K562 (cell line): ENCODE measurements around the gene MICU1. TPM values are rescaled to one million over a fixed set of nuclear protein-coding genes. Genes with fewer than 3 reads are reported as not detected.

ENCODE experiments used
- ATAC-seq: fragments of 200-7000 bp; cut with Tn5 transposase; 3 replicates; pipeline ENCODE4 v1.9.1; 2020; ENCODE audit warnings: moderate library complexity
- BruUV-seq: library from RNA; stranded (reverse); fragments of 400-500 nt; replicated peaks from 2 replicates; lab custom pipeline; 2021; lab: Mats Ljungman, UMichigan
- CTCF ChIA-PET: fragments of 300-600 bp; formaldehyde crosslinking; extraction: SDS; loops from one replicate; lab custom pipeline; 2021; ENCODE audit warnings: low intra/inter-chr PET ratio; lab: Yijun Ruan, JAX
- POLR2A ChIA-PET: fragments of 300-600, 350-650 bp; sonication (Branson Sonifier 250); formaldehyde crosslinking; extraction: SDS; loops from one replicate; lab custom pipeline; 2021; ENCODE audit warnings: antibody characterized with exemption, inconsistent platforms; lab: Yijun Ruan, JAX
- DNase-seq, 4 experiments: peaks; one replicate each; pipeline versions ENCODE4 v3.0.0 to v3.0.0-alpha.2; 2011 to 2018; ENCODE audit warnings: low spot score in 3 of 4, mixed read lengths in 3 of 4; ENCODE audit errors: extremely low read depth in 1 of 4
- FAIRE-seq: peaks from 2 replicates; lab custom pipeline; 2011; peaks lifted over from hg19 to GRCh38; lab: Jason Lieb, UNC
- H2AFZ ChIP-seq: 2 replicates; pipeline ENCODE4 v1.6.0; 2011; ENCODE audit warnings: low read depth, low read length, control low read depth, inconsistent platforms
- H3K27ac ChIP-seq: fragments of 200-600 bp; 3 replicates; pipeline ENCODE4 v1.8.0; 2011; ENCODE audit warnings: low read depth, mild to moderate bottlenecking, control low read depth, inconsistent platforms, low read length, moderate library complexity, mixed read lengths; ENCODE audit errors: extremely low read depth
- H3K27me3 ChIP-seq, 2 experiments: fragments of 300-600 bp in 1 of 2; 2 replicates in 1 of 2; 3 replicates in 1 of 2; pipeline versions ENCODE4 v1.6.0 to v1.8.0; 2011; ENCODE audit warnings: inconsistent platforms in 2 of 2, low read length in 2 of 2, mild to moderate bottlenecking in 1 of 2, mixed read lengths in 1 of 2, moderate library complexity in 1 of 2; ENCODE audit not compliant: control insufficient read depth in 2 of 2, insufficient read depth in 2 of 2
- H3K36me3 ChIP-seq: fragments of 300-600 bp; 3 replicates; pipeline ENCODE4 v1.8.0; 2011; ENCODE audit warnings: mild to moderate bottlenecking, low read length, inconsistent platforms; ENCODE audit not compliant: control insufficient read depth, insufficient read depth
- H3K4me1 ChIP-seq, 2 experiments: fragments of 200-600 bp in 1 of 2; replicated peaks in 1 of 2; 2 replicates in 1 of 2; 3 replicates in 1 of 2; pipeline versions ENCODE4 v1.5.1 to v1.8.0; 2011; ENCODE audit warnings: inconsistent platforms in 2 of 2, low read length in 2 of 2, mild to moderate bottlenecking in 1 of 2, mixed read lengths in 1 of 2, moderate library complexity in 1 of 2; ENCODE audit not compliant: control insufficient read depth in 2 of 2, insufficient read depth in 2 of 2
- H3K4me2 ChIP-seq: 2 replicates; pipeline ENCODE4 v1.6.1; 2011; ENCODE audit warnings: low read length, control low read depth, inconsistent platforms, mixed read lengths; ENCODE audit not compliant: insufficient read depth
- H3K4me3 ChIP-seq: fragments of 200-600 bp; sonication (generic), shearing (Covaris generic); 2 replicates; pipeline ENCODE4 v1.5.1; 2016; ENCODE audit warnings: control low read depth, inconsistent platforms
- H3K79me2 ChIP-seq: fragments of 200-600 bp; 3 replicates; pipeline ENCODE4 v1.8.0; 2011; ENCODE audit warnings: low read length, inconsistent platforms; ENCODE audit not compliant: control insufficient read depth, insufficient read depth
- H3K9ac ChIP-seq, 2 experiments: 2 replicates each; pipeline versions ENCODE4 v1.6.0 to v1.6.1; 2011; ENCODE audit warnings: low read depth in 2 of 2, low read length in 2 of 2, control low read depth in 1 of 2, inconsistent platforms in 1 of 2, mild to moderate bottlenecking in 1 of 2, mixed read lengths in 1 of 2; ENCODE audit not compliant: insufficient read depth in 1 of 2
- H3K9me1 ChIP-seq: one replicate; pipeline ENCODE4 v1.6.0; 2011; ENCODE audit warnings: inconsistent platforms, mild to moderate bottlenecking, low read length, moderate library complexity; ENCODE audit not compliant: control insufficient read depth, insufficient read depth
- H3K9me3 ChIP-seq: replicated peaks from 2 replicates; pipeline ENCODE4 v1.5.1; 2011; ENCODE audit warnings: low read depth, low read length, inconsistent platforms; ENCODE audit not compliant: control insufficient read depth, insufficient read depth
- H4K20me1 ChIP-seq: replicated peaks from 2 replicates; pipeline ENCODE4 v1.6.1; 2011; ENCODE audit warnings: low read length, inconsistent platforms, mixed read lengths; ENCODE audit not compliant: control insufficient read depth, insufficient read depth
- CCNT2 ChIP-seq: IDR thresholded peaks from 2 replicates; pipeline ENCODE4 v1.6.1; 2011; ENCODE audit warnings: borderline replicate concordance, low read depth, mild to moderate bottlenecking, moderate library complexity, mixed read lengths, low read length; ENCODE audit not compliant: insufficient read length; ENCODE audit errors: extremely low read depth
- CHD4 ChIP-seq: fragments of 200-600 bp; sonication (generic); IDR thresholded peaks from 3 replicates; pipeline ENCODE4 v1.6.1; 2012; ENCODE audit warnings: low read depth, mild to moderate bottlenecking, mixed read lengths, low read length, inconsistent platforms; ENCODE audit not compliant: insufficient read depth, insufficient replicate concordance, poor library complexity, severe bottlenecking
- KDM1A ChIP-seq, 2 experiments: fragments of 450-650 bp; IDR thresholded peaks; 2 replicates each; pipeline ENCODE4 v1.6.1; 2016; ENCODE audit warnings: mild to moderate bottlenecking in 2 of 2
- MAZ ChIP-seq, 2 experiments: fragments of 450-650 bp in 1 of 2; sonication (generic) in 1 of 2; formaldehyde crosslinking; IDR thresholded peaks in 1 of 2; conservative IDR thresholded peaks in 1 of 2; 2 replicates each; pipeline versions ENCODE4 v1.4.0 to v1.5.0; 2020; ENCODE audit warnings: mild to moderate bottlenecking in 1 of 2, missing genetic modification reagents in 1 of 2
- NRF1 ChIP-seq, 2 experiments: fragments of 450-650 bp; IDR thresholded peaks in 1 of 2; conservative IDR thresholded peaks in 1 of 2; 2 replicates each; pipeline ENCODE4 v1.6.1; 2014; ENCODE audit warnings: mild to moderate bottlenecking in 2 of 2
- OTX1 ChIP-seq: fragments of 450-650 bp; formaldehyde crosslinking; IDR thresholded peaks from 2 replicates; pipeline ENCODE4 v1.4.0; 2022; ENCODE audit warnings: mild to moderate bottlenecking
- PHB ChIP-seq: fragments of 250-450 bp; sonication (Bioruptor Pico); IDR thresholded peaks from 2 replicates; pipeline ENCODE4 v1.5.0; 2021
- RBM25 ChIP-seq: fragments of 200-400 bp; formaldehyde crosslinking; IDR thresholded peaks from 2 replicates; pipeline ENCODE4 v1.6.1; 2018; ENCODE audit warnings: low read length, low read depth, moderate library complexity; ENCODE audit not compliant: severe bottlenecking
- ZBTB17 ChIP-seq: fragments of 450-650 bp; formaldehyde crosslinking; IDR thresholded peaks from 2 replicates; pipeline ENCODE4 v1.4.0; 2020; ENCODE audit warnings: mild to moderate bottlenecking
- ZC3H8 ChIP-seq: fragments of 450-650 bp; IDR thresholded peaks from 2 replicates; pipeline ENCODE4 v1.6.1; 2017
- WGBS: fragments of 100-300 bp; shearing (Covaris generic); methylation state at CpG from one replicate; pipeline ENCODE4 v1.1.6; 2016; ENCODE audit warnings: low coverage, mixed read lengths; ENCODE audit not compliant: insufficient coverage; ENCODE audit errors: missing lambda C conversion rate; 5-methylcytosine and 5-hydroxymethylcytosine counted together
- in situ Hi-C: fragments of 300-500 bp; cut with MboI; formaldehyde crosslinking; loops from 4 replicates; pipeline ENCODE4 v1.15.0; 2018; ENCODE audit warnings: inconsistent platforms, mixed read lengths
- intact Hi-C: fragments of 100-400 bp; cut with micrococcal nuclease; formaldehyde crosslinking; loops from 2 replicates; pipeline ENCODE4 v1.14.2; 2022
- polyA plus RNA-seq, 8 experiments: library from polyadenylated mRNA; depleted of rRNA in 4 of 8; stranded (reverse) in 5 of 8; unstranded in 3 of 8; fragments of >200 nt; fragmentation: Nextera tagmentation in 2 of 8; fragmentation: Illumina TruSeq in 1 of 8; extraction: Ambion mirVana in 2 of 8; extraction: Trizol in 1 of 8; gene quantifications; 2 replicates each; pipeline versions ENCODE4 v1.2.1 to v1.2.3, GENCODE V29; 2011 to 2014; ENCODE audit warnings: inconsistent platforms in 1 of 8, missing spikeins in 1 of 8
- total RNA-seq, 7 experiments: library from RNA; depleted of rRNA in 6 of 7; stranded (reverse); fragments of >200 nt in 6 of 7; fragmentation: Illumina TruSeq in 2 of 7; extraction: Trizol in 2 of 7; gene quantifications; 2 replicates each; pipeline versions ENCODE4 v1.2.1 to v1.2.3, GENCODE V29; 2011 to 2021; ENCODE audit warnings: low replicate concordance in 1 of 7
- TF ChIP-seq, protein P1 (sequence below): sonication (generic); formaldehyde crosslinking; IDR thresholded peaks from 2 replicates; pipeline ENCODE4 v1.8.0; 2022; ENCODE audit warnings: mild to moderate bottlenecking, missing genetic modification reagents
- TF ChIP-seq, protein P2 (sequence below): fragments of 250-450 bp; sonication (Bioruptor Pico); IDR thresholded peaks from 2 replicates; pipeline ENCODE4 v1.4.0; 2020; ENCODE audit warnings: borderline replicate concordance
- TF ChIP-seq, protein P3 (sequence below), 2 experiments: IDR thresholded peaks; 2 replicates each; pipeline ENCODE4 v1.6.1; 2012; ENCODE audit warnings: improper control_type of control experiment in 2 of 2, low read depth in 2 of 2, low read length in 2 of 2, borderline replicate concordance in 1 of 2
- TF ChIP-seq, protein P4 (sequence below): fragments of 250-450 bp; sonication (Bioruptor Pico); IDR thresholded peaks from 2 replicates; pipeline ENCODE4 v1.5.0; 2021
- TF ChIP-seq, protein P5 (sequence below): fragments of 250-450 bp; sonication (Bioruptor Pico); IDR thresholded peaks from 2 replicates; pipeline ENCODE4 v1.5.0; 2020; ENCODE audit warnings: mild to moderate bottlenecking

MICU1 gene
- total and polyA plus RNA-seq, 9 of the 15 experiments (the other 6 are each of a cell fraction or from before 2014, with no cell fraction given), result 29.3 to 76.8 (median 48.4) TPM

DNA sequence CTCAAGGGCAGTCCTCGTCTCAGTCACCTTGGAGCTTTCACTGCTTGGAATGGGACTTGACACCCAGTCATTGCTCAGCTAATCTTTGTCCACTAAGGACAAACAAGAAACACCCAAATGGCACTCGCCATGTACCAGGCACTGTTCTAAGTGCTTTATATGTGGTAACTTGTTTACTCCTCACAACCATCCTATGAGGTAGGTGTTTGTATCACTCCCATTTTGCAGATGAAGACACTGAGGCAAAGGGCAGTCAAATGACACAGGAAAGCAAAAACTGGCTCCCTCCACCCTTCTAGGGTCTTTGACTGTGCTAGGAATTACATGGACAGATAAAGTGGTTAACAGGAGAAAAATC, 295.8 kb downstream of the MICU1 start:
- Histone ChIP-seq H3K4me3 (no peak overlapping the region), H3K9me3 (no peaks in the 10 kb centered on the region), H3K27ac (no peak overlapping the region), H3K9me1 (no peaks in the 10 kb centered on the region), H3K79me2 (no peaks in the 10 kb centered on the region), H2AFZ (no peak overlapping the region), H3K36me3 (peaks cover 16% of the 10 kb centered on the region; the same call in 1 of the 3 replicates), H3K9ac (no peak overlapping the region), H3K4me2 (no peak overlapping the region), H3K4me1 (peaks cover 18 to 43% of the 10 kb centered on the region in 2 experiments; a peak in 4 of 5 replicates), H4K20me1 (no peaks in the 10 kb centered on the region), H3K27me3 (no peaks in the 10 kb centered on the region)
- ATAC-seq (no peak), DNase-seq (no peak), FAIRE-seq (peak; percentile 62)
- POLR2A ChIA-PET, result interaction anchor here (0.6 to 13.1 kb wide), 7 partner anchors 9 to 491 kb away, joined by 3 to 197 read pairs (median 4); partner anchors contain the start of gene DDIT4
- CTCF ChIA-PET, result interaction anchor here (0.6 to 3.1 kb wide), 3 partner anchors 204 to 1662 kb away, joined by 4 to 16 read pairs (median 15); no protein-coding TSS in a partner anchor
- intact Hi-C loops, result no loop called here
- no TSS peak for BruUV-seq
- in situ Hi-C loops, result loop anchor here (10.0 to 25.0 kb wide), 3 partner anchors 195 to 1018 kb away; partner anchors contain the start of gene SLC29A3
- WGBS, result 82% methylated on average over 2 of the region's 2 CpGs
- TF ChIP-seq CHD4, result peak; percentile 57
- TF ChIP-seq MAZ (CRISPR knock-in tag; conservative IDR thresholded peaks at IDR 0.05 in 1 of 2, IDR thresholded peaks at IDR 0.05 in 1 of 2), result no peak
- TF ChIP-seq RBM25, result peak; percentile 93
- no peak for TF ChIP-seq ZBTB17
- TF ChIP-seq, protein P1, sequence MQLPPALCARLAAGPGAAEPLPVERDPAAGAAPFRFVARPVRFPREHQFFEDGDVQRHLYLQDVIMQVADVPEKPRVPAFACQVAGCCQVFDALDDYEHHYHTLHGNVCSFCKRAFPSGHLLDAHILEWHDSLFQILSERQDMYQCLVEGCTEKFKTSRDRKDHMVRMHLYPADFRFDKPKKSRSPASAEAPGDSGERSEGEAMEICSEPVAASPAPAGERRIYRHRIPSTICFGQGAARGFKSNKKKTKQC (CRISPR knock-in tag), result no peak
- TF ChIP-seq CCNT2, result no peak
- TF ChIP-seq, protein P2, sequence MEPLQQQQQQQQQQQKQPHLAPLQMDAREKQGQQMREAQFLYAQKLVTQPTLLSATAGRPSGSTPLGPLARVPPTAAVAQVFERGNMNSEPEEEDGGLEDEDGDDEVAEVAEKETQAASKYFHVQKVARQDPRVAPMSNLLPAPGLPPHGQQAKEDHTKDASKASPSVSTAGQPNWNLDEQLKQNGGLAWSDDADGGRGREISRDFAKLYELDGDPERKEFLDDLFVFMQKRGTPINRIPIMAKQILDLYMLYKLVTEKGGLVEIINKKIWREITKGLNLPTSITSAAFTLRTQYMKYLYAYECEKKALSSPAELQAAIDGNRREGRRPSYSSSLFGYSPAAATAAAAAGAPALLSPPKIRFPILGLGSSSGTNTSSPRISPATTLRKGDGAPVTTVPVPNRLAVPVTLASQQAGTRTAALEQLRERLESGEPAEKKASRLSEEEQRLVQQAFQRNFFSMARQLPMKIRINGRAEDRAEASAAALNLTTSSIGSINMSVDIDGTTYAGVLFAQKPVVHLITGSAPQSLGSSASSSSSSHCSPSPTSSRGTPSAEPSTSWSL, result no peak
- TF ChIP-seq NRF1 (conservative IDR thresholded peaks at IDR 0.05 in 1 of 2, IDR thresholded peaks at IDR 0.05 in 1 of 2), result no peak
- TF ChIP-seq, protein P3, sequence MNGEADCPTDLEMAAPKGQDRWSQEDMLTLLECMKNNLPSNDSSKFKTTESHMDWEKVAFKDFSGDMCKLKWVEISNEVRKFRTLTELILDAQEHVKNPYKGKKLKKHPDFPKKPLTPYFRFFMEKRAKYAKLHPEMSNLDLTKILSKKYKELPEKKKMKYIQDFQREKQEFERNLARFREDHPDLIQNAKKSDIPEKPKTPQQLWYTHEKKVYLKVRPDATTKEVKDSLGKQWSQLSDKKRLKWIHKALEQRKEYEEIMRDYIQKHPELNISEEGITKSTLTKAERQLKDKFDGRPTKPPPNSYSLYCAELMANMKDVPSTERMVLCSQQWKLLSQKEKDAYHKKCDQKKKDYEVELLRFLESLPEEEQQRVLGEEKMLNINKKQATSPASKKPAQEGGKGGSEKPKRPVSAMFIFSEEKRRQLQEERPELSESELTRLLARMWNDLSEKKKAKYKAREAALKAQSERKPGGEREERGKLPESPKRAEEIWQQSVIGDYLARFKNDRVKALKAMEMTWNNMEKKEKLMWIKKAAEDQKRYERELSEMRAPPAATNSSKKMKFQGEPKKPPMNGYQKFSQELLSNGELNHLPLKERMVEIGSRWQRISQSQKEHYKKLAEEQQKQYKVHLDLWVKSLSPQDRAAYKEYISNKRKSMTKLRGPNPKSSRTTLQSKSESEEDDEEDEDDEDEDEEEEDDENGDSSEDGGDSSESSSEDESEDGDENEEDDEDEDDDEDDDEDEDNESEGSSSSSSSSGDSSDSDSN (IDR thresholded peaks at IDR 0.05; ENCODE audit: borderline replicate concordance in 1 of 2, low read depth in 2 of 2, low read length in 2 of 2), result no peak
- no peak for TF ChIP-seq OTX1 (CRISPR knock-in tag)
- TF ChIP-seq, protein P4, sequence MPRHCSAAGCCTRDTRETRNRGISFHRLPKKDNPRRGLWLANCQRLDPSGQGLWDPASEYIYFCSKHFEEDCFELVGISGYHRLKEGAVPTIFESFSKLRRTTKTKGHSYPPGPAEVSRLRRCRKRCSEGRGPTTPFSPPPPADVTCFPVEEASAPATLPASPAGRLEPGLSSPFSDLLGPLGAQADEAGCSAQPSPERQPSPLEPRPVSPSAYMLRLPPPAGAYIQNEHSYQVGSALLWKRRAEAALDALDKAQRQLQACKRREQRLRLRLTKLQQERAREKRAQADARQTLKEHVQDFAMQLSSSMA (CRISPR knock-in tag), result no peak
- peak in 1 of 2 experiments; percentile 9; a peak in 1 of 4 replicates for TF ChIP-seq KDM1A (IDR thresholded peaks at IDR 0.05)
- TF ChIP-seq ZC3H8, result no peak
- TF ChIP-seq, protein P5, sequence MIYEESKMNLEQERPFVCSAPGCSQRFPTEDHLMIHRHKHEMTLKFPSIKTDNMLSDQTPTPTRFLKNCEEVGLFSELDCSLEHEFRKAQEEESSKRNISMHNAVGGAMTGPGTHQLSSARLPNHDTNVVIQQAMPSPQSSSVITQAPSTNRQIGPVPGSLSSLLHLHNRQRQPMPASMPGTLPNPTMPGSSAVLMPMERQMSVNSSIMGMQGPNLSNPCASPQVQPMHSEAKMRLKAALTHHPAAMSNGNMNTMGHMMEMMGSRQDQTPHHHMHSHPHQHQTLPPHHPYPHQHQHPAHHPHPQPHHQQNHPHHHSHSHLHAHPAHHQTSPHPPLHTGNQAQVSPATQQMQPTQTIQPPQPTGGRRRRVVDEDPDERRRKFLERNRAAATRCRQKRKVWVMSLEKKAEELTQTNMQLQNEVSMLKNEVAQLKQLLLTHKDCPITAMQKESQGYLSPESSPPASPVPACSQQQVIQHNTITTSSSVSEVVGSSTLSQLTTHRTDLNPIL (CRISPR knock-in tag), result no peak
- TF ChIP-seq PHB (CRISPR knock-in tag), result no peak
